ENCODE data around the gene ADGRL3.
"Not testable (repeated sequence)": the region's sequence is repeated elsewhere in the genome, so short reads cannot be mapped to it uniquely, and the experiment has no call there.

Gene ADGRL3

GRCh38 chr4:61320154-61320553 lies 120.0 kb downstream of the ADGRL3 start:
- Histone ChIP-seq H3K36me3 (ENCODE audit: control insufficient read depth, insufficient read depth, low read length) (peaks cover 2% of the 10 kb centered on the region), H3K9ac (ENCODE audit: low read depth, low read length) (no peak overlapping the region)

GRCh38 chr4:61320631-61321030 lies 120.5 kb downstream of the ADGRL3 start:
- H3K9me3 ChIP-seq (ENCODE audit: control insufficient read depth, insufficient read depth, low read length), result peaks cover 11% of the 10 kb centered on the region
- H3K4me1 ChIP-seq (ENCODE audit: control insufficient read depth, insufficient read depth, low read length), result peaks cover 4% of the 10 kb centered on the region
- no peak overlapping the region for H3K9ac ChIP-seq (ENCODE audit: low read depth, low read length)
- H3K36me3 ChIP-seq (ENCODE audit: control insufficient read depth, insufficient read depth, low read length), result peaks cover 2% of the 10 kb centered on the region
- no peaks in the 10 kb centered on the region for H3K27me3 ChIP-seq (ENCODE audit: control insufficient read depth, insufficient read depth, low read length)
- no peak overlapping the region for H3K4me3 ChIP-seq (ENCODE audit: low read depth, low read length)

More at GRCh38 chr4:61320154-61320553, 120.0 kb downstream of the ADGRL3 start:
- Histone ChIP-seq H3K9me3 (ENCODE audit: control insufficient read depth, insufficient read depth, low read length) (peaks cover 11% of the 10 kb centered on the region), H3K4me3 (ENCODE audit: low read depth, low read length) (no peak overlapping the region), H3K4me1 (ENCODE audit: control insufficient read depth, insufficient read depth, low read length) (peaks cover 4% of the 10 kb centered on the region), H3K27me3 (ENCODE audit: control insufficient read depth, insufficient read depth, low read length) (no peaks in the 10 kb centered on the region)

GRCh38 chr4:61332693-61333092 lies 132.6 kb downstream of the ADGRL3 start:
- Histone ChIP-seq H3K9ac (ENCODE audit: low read depth, low read length) (no peak overlapping the region), H3K27me3 (ENCODE audit: control insufficient read depth, insufficient read depth, low read length) (no peaks in the 10 kb centered on the region), H3K4me3 (ENCODE audit: low read depth, low read length) (no peak overlapping the region), H3K9me3 (ENCODE audit: control insufficient read depth, insufficient read depth, low read length) (no peaks in the 10 kb centered on the region), H3K36me3 (ENCODE audit: control insufficient read depth, insufficient read depth, low read length) (no peaks in the 10 kb centered on the region), H3K4me1 (ENCODE audit: control insufficient read depth, insufficient read depth, low read length) (peaks cover 20% of the 10 kb centered on the region)

GRCh38 chr4:61333490-61333889 lies 133.4 kb downstream of the ADGRL3 start:
- no peak overlapping the region for H3K4me3 ChIP-seq (ENCODE audit: low read depth, low read length)
- H3K27me3 ChIP-seq (ENCODE audit: control insufficient read depth, insufficient read depth, low read length), result no peaks in the 10 kb centered on the region

GRCh38 chr4:61335241-61335763 lies 135.2 kb downstream of the ADGRL3 start:
- no peaks in the 10 kb centered on the region for H3K9me3 ChIP-seq (ENCODE audit: control insufficient read depth, insufficient read depth, low read length)
- no peak overlapping the region for H3K4me3 ChIP-seq (ENCODE audit: low read depth, low read length)
- H3K27me3 ChIP-seq (ENCODE audit: control insufficient read depth, insufficient read depth, low read length), result no peaks in the 10 kb centered on the region
- H3K9ac ChIP-seq (ENCODE audit: low read depth, low read length), result no peak overlapping the region
- H3K36me3 ChIP-seq (ENCODE audit: control insufficient read depth, insufficient read depth, low read length), result no peaks in the 10 kb centered on the region
- H3K4me1 ChIP-seq (ENCODE audit: control insufficient read depth, insufficient read depth, low read length), result peaks cover 20% of the 10 kb centered on the region

More at GRCh38 chr4:61333490-61333889, 133.4 kb downstream of the ADGRL3 start:
- Histone ChIP-seq H3K9me3 (ENCODE audit: control insufficient read depth, insufficient read depth, low read length) (no peaks in the 10 kb centered on the region), H3K36me3 (ENCODE audit: control insufficient read depth, insufficient read depth, low read length) (no peaks in the 10 kb centered on the region), H3K4me1 (ENCODE audit: control insufficient read depth, insufficient read depth, low read length) (peaks cover 20% of the 10 kb centered on the region), H3K9ac (ENCODE audit: low read depth, low read length) (no peak overlapping the region)

GRCh38 chr4:61336488-61336887 lies 136.4 kb downstream of the ADGRL3 start:
- H3K9me3 ChIP-seq (ENCODE audit: control insufficient read depth, insufficient read depth, low read length), result no peaks in the 10 kb centered on the region
- no peak overlapping the region for H3K9ac ChIP-seq (ENCODE audit: low read depth, low read length)
- peaks cover 20% of the 10 kb centered on the region for H3K4me1 ChIP-seq (ENCODE audit: control insufficient read depth, insufficient read depth, low read length)
- H3K4me3 ChIP-seq (ENCODE audit: low read depth, low read length), result no peak overlapping the region
- no peaks in the 10 kb centered on the region for H3K36me3 ChIP-seq (ENCODE audit: control insufficient read depth, insufficient read depth, low read length)
- no peaks in the 10 kb centered on the region for H3K27me3 ChIP-seq (ENCODE audit: control insufficient read depth, insufficient read depth, low read length)

GRCh38 chr4:61336916-61337315 lies 136.8 kb downstream of the ADGRL3 start:
- Histone ChIP-seq H3K4me1 (ENCODE audit: control insufficient read depth, insufficient read depth, low read length) (peaks cover 20% of the 10 kb centered on the region), H3K36me3 (ENCODE audit: control insufficient read depth, insufficient read depth, low read length) (no peaks in the 10 kb centered on the region), H3K9me3 (ENCODE audit: control insufficient read depth, insufficient read depth, low read length) (no peaks in the 10 kb centered on the region), H3K4me3 (ENCODE audit: low read depth, low read length) (no peak overlapping the region), H3K27me3 (ENCODE audit: control insufficient read depth, insufficient read depth, low read length) (no peaks in the 10 kb centered on the region), H3K9ac (ENCODE audit: low read depth, low read length) (no peak overlapping the region)

GRCh38 chr4:61342061-61342460 lies 141.9 kb downstream of the ADGRL3 start:
- Histone ChIP-seq H3K27me3 (ENCODE audit: control insufficient read depth, insufficient read depth, low read length) (no peaks in the 10 kb centered on the region), H3K4me1 (ENCODE audit: control insufficient read depth, insufficient read depth, low read length) (peaks cover 6% of the 10 kb centered on the region), H3K9ac (ENCODE audit: low read depth, low read length) (no peak overlapping the region), H3K36me3 (ENCODE audit: control insufficient read depth, insufficient read depth, low read length) (no peaks in the 10 kb centered on the region), H3K9me3 (ENCODE audit: control insufficient read depth, insufficient read depth, low read length) (no peaks in the 10 kb centered on the region), H3K4me3 (ENCODE audit: low read depth, low read length) (no peak overlapping the region)

GRCh38 chr4:61350932-61351331 lies 150.8 kb downstream of the ADGRL3 start:
- Histone ChIP-seq H3K9me3 (ENCODE audit: control insufficient read depth, insufficient read depth, low read length) (no peaks in the 10 kb centered on the region), H3K36me3 (ENCODE audit: control insufficient read depth, insufficient read depth, low read length) (no peaks in the 10 kb centered on the region), H3K4me1 (ENCODE audit: control insufficient read depth, insufficient read depth, low read length) (no peaks in the 10 kb centered on the region), H3K4me3 (ENCODE audit: low read depth, low read length) (no peak overlapping the region), H3K9ac (ENCODE audit: low read depth, low read length) (no peak overlapping the region), H3K27me3 (ENCODE audit: control insufficient read depth, insufficient read depth, low read length) (no peaks in the 10 kb centered on the region)

GRCh38 chr4:61356696-61357095 lies 156.6 kb downstream of the ADGRL3 start:
- H3K4me3 ChIP-seq (ENCODE audit: low read depth, low read length), result no peak overlapping the region
- H3K4me1 ChIP-seq (ENCODE audit: control insufficient read depth, insufficient read depth, low read length), result no peaks in the 10 kb centered on the region
- no peaks in the 10 kb centered on the region for H3K27me3 ChIP-seq (ENCODE audit: control insufficient read depth, insufficient read depth, low read length)
- no peaks in the 10 kb centered on the region for H3K9me3 ChIP-seq (ENCODE audit: control insufficient read depth, insufficient read depth, low read length)
- no peak overlapping the region for H3K9ac ChIP-seq (ENCODE audit: low read depth, low read length)
- H3K36me3 ChIP-seq (ENCODE audit: control insufficient read depth, insufficient read depth, low read length), result no peaks in the 10 kb centered on the region

- no peaks in the 10 kb centered on the region for H3K36me3 ChIP-seq (ENCODE audit: control insufficient read depth, insufficient read depth, low read length)
- no peaks in the 10 kb centered on the region for H3K4me1 ChIP-seq (ENCODE audit: control insufficient read depth, insufficient read depth, low read length)
- H3K4me3 ChIP-seq (ENCODE audit: low read depth, low read length), result no peak overlapping the region
- no peaks in the 10 kb centered on the region for H3K27me3 ChIP-seq (ENCODE audit: control insufficient read depth, insufficient read depth, low read length)
- H3K9ac ChIP-seq (ENCODE audit: low read depth, low read length), result no peak overlapping the region
- no peaks in the 10 kb centered on the region for H3K9me3 ChIP-seq (ENCODE audit: control insufficient read depth, insufficient read depth, low read length)
Observed at GRCh38 chr4:61359301-61359700, 159.2 kb downstream of the ADGRL3 start.

GRCh38 chr4:61372817-61373216 lies 172.7 kb downstream of the ADGRL3 start:
- H3K9ac ChIP-seq (ENCODE audit: low read depth, low read length); H3K36me3 ChIP-seq (ENCODE audit: control insufficient read depth, insufficient read depth, low read length); H3K4me1 ChIP-seq (ENCODE audit: control insufficient read depth, insufficient read depth, low read length); H3K9me3 ChIP-seq (ENCODE audit: control insufficient read depth, insufficient read depth, low read length); H3K27me3 ChIP-seq (ENCODE audit: control insufficient read depth, insufficient read depth, low read length); H3K4me3 ChIP-seq (ENCODE audit: low read depth, low read length): not testable (repeated sequence)
